Measurements from ENCODE around the gene CELF5.

DNA sequence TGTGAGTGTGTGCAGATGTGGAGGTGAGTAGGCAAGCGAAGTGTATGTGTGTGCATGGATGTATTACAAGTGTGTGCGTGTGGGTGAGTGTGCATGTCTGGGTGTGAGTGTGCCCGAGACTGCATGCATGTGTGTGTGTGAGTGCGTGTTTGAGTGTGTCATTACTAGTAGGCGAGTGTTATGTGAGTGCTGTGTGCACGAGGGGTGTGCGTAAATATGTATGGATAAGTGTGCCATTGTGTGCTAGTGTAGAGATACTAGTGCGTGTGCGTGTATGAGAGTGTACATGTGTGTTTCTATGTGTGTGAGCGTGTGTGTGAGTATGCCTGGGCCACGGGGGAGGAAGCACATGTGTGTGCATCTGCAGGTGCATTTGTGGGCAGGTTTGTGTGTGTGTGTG, 53.8 kb downstream of the CELF5 start:
- TF ChIP-seq POLR2AphosphoS5 (IDR thresholded peaks at IDR 0.05; ENCODE audit: borderline replicate concordance, low read depth, low read length), result no peak
- TF ChIP-seq EZH2 (IDR thresholded peaks at IDR 0.05), result no peak
- no peak for TF ChIP-seq FOXP2 (optimal IDR thresholded peaks at IDR 0.05; ENCODE audit: control extremely low read depth, extremely low read length, insufficient read depth)
